Skeletal muscle tissue (tissue), 4 donors: Measurements from ENCODE around the gene GPR35. TPM values are rescaled to one million over a fixed set of nuclear protein-coding genes. Genes with fewer than 3 reads are reported as not detected.

Source experiments
- H3K27ac ChIP-seq: one replicate; pipeline ENCODE4 v1.7.0; 2013; ENCODE audit warnings: mild to moderate bottlenecking, low read depth, low read length, inconsistent platforms
- H3K27me3 ChIP-seq, 3 donors: one replicate each; pipeline ENCODE4 v1.7.0; 2013; ENCODE audit warnings: low read length in 3 of 3; ENCODE audit not compliant: control insufficient read depth in 3 of 3, insufficient read depth in 3 of 3
- H3K36me3 ChIP-seq, 3 donors: one replicate each; pipeline ENCODE4 v1.7.0; 2013; ENCODE audit warnings: low read length in 3 of 3; ENCODE audit not compliant: control insufficient read depth in 3 of 3, insufficient read depth in 3 of 3
- H3K4me1 ChIP-seq, 3 donors: one replicate each; pipeline ENCODE4 v1.7.0; 2013; ENCODE audit warnings: low read length in 3 of 3, mild to moderate bottlenecking in 3 of 3; ENCODE audit not compliant: control insufficient read depth in 3 of 3, insufficient read depth in 3 of 3
- H3K4me3 ChIP-seq, 3 donors: one replicate each; pipeline ENCODE4 v1.7.0; 2013; ENCODE audit warnings: low read length in 3 of 3
- H3K9ac ChIP-seq, 3 donors: one replicate each; pipeline ENCODE4 v1.7.0; 2013; ENCODE audit warnings: low read length in 3 of 3, mild to moderate bottlenecking in 3 of 3, moderate library complexity in 2 of 3, low read depth in 1 of 3
- H3K9me3 ChIP-seq, 3 donors: one replicate each; pipeline ENCODE4 v1.7.0; 2013; ENCODE audit warnings: low read length in 3 of 3; ENCODE audit not compliant: control insufficient read depth in 3 of 3
- total RNA-seq: library from RNA; depleted of rRNA; stranded (reverse); fragments of >200 nt; gene quantifications from one replicate; pipeline ENCODE4 v1.2.3, GENCODE V29; 2014
- donor health status: Osteomylitis.

GPR35 gene
- total RNA-seq, 1 donor from 2014 or later: 1.0 TPM

DNA sequence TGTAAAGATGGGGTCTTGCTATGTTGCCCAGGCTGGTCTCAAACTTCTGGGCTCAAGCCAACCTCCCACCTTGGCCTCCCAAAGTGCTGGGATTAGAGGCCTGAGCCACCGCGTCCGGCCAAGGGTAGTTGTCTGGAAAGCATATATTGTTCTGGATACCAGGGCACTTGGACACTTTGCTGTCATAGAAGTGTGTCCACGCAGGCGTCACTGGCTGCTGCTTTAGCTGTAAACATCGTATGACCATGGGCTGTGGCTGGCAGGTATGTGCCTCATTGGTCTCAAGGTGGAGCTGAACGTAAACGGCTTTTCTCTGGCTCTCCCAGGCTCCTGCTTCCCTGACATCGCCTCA, 3.2 kb upstream of the GPR35 start:
- Histone ChIP-seq H3K4me3 (no peak overlapping the region), H3K27ac (no peak overlapping the region), H3K4me1 (no peaks in the 10 kb centered on the region), H3K27me3 (peaks cover 0 to 3% (median 0%) of the 10 kb centered on the region in 3 donors), H3K9ac (no peak overlapping the region), H3K36me3 (peaks cover 0 to 5% (median 0%) of the 10 kb centered on the region in 3 donors), H3K9me3 (no peaks in the 10 kb centered on the region)

DNA sequence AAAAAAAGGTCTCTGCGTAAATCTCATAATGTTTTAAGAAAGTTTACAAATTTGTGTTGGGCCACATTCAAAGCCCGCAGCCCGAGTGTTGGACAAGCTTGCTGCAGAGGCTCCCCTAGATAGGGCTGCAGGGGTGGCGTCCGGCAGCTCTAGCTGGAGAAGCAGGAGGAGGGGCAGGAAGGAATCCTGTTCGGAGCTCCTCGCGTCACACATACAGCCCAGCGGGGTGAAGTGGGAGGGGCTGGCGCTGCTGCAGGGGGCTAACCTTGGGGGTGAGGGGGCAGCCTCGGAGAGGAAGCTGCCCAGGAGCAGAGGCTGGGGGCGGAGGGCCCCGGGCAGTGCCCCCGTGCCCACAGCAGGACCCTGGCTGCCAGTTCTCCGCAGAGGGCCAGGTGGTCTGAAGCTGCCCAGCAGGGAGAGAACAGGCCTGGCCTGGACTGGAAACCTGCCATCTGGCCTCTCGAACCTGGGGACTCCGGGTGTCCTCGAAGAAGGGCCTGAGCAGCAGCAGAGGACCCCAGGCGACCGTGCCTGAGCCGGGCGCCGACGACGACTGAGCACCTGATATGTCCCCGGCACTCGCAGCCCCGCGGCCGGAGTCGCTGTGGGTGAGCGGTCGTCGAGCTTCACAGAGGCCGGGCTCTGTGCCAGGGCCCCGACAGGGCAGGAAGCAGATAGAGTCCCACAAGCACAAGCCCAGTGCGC, 2.6 kb upstream of the GPR35 start:
- no peak overlapping the region for H3K9ac ChIP-seq
- no peaks in the 10 kb centered on the region for H3K9me3 ChIP-seq
- H3K4me3 ChIP-seq: no peak overlapping the region
- H3K4me1 ChIP-seq: no peaks in the 10 kb centered on the region
- peaks cover 0 to 3% (median 0%) of the 10 kb centered on the region in 3 donors for H3K27me3 ChIP-seq
- H3K27ac ChIP-seq: no peak overlapping the region
- peaks cover 0 to 5% (median 0%) of the 10 kb centered on the region in 3 donors for H3K36me3 ChIP-seq

DNA sequence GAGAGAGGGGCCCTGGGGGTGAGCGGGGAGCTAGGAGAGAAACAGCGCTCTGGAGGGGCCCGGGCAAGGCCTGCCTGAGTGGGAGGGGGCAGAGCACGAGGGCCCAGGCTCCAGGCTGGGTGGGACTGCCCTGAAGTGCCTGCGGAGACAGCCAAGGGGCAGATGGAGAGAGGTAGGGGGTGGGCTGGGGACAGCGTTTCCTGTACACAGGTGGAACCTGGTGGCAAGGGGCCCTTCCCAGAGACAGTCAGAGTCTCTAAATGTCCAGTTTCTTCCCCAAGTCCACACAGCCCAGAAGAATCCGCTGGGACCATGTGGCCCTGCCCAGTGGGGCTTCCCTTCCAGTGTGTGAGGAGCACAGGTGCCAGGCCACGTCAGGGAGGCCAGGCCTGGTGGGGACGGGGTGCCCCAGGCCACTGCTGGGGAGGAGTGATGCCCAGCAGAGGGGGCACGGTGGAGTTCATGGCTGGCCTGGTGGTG, 1.7 kb upstream of the GPR35 start:
- Histone ChIP-seq H3K27ac (no peak overlapping the region), H3K27me3 (peaks cover 0 to 8% (median 0%) of the 10 kb centered on the region in 3 donors), H3K36me3 (peaks cover 0 to 4% (median 0%) of the 10 kb centered on the region in 3 donors), H3K4me3 (no peak overlapping the region), H3K4me1 (no peaks in the 10 kb centered on the region), H3K9me3 (no peaks in the 10 kb centered on the region), H3K9ac (no peak overlapping the region)

DNA sequence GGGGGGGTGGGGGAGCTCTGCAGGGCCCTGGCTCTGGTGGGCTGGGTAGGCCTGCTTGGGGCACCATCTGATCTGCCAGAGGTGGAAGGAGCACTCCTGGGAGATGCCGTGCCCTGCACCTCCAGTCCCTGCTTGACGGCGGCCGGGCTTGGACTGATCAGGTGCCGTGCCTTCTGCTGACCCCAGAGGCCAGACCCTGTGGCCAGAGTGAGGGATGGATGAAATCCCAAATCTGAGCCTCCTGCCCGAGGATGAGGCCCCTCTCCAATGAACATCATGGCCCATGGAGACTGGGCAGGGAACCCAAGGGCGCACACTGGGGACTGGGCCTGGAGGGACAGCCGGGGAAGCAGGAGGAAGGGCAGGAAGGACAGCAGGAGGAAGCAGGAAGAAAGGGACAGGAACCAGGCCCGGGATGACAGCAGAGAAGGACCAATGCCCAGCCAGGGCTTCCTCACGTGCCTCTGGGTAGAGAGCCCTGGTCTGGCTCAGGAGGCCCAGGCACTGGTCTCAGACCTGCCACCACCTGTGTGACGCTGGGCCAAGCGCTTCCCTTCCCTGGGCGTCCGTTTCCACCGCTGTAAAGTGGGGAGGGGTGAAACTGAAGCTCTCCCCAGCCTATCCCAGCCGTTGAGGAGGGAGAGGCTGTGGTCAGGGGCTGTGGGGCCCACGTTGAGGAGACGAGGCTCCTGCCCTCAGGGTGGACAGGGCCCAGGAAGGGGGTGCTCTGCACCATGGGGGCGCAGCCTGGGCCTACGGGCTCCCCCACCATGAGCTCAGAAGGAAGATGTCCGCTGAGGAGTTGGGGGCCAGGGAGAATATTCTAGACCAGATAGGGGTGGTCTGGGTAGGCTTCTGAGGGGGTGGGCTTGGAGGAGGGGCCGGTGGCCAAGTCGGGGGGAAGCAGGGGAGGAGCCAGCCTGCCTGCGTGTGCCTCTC, 1.0 kb upstream of the GPR35 start:
- Histone ChIP-seq H3K27ac (no peak overlapping the region), H3K4me1 (no peaks in the 10 kb centered on the region), H3K4me3 (no peak overlapping the region), H3K36me3 (no peaks in the 10 kb centered on the region), H3K27me3 (peaks cover 0 to 8% (median 0%) of the 10 kb centered on the region in 3 donors), H3K9me3 (no peaks in the 10 kb centered on the region), H3K9ac (no peak overlapping the region)

DNA sequence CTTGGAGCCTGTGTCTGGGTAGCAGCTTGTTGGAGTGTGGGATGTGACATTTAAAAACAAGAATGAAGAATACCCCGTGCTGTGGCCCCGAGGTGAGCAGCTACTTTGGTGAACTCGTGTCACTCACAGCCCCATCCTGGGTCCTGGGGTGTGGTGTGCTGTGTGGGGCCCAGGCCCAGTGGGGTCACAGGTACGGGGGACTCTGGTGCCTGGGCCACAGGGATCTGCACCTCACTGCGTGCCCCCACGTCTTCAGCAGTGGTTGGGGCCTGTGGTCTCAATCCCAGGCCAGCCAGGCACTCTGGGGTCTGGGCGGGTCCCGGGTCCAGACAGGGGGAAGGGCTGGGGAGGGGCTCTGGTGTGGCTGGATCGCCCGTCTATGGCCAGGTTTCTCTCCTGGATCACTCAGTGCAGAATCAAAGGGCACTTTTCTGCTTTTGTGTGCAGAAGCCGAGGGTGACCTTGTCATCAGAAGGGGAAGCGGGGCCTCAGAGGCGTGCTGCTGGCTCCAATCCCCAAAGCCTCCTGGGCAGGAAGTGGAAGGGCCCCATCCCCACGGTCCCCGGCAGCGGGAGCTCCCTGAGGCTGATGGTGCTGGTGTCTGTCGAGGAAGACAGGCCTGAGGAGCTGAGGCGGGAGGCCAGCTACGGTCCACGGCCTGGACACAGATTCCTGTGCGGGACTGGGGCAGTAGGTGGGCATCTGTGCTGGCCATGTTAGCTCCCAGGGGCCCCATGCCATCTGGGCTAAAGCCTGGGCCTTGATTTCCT, 1.4 kb downstream of the GPR35 start:
- no peak overlapping the region for H3K9ac ChIP-seq
- H3K4me3 ChIP-seq: no peak overlapping the region
- H3K27me3 ChIP-seq: peaks cover 0 to 8% (median 0%) of the 10 kb centered on the region in 3 donors
- H3K9me3 ChIP-seq: no peaks in the 10 kb centered on the region
- no peak overlapping the region for H3K27ac ChIP-seq
- H3K4me1 ChIP-seq: no peaks in the 10 kb centered on the region
- H3K36me3 ChIP-seq: peaks cover 0 to 2% (median 0%) of the 10 kb centered on the region in 3 donors

DNA sequence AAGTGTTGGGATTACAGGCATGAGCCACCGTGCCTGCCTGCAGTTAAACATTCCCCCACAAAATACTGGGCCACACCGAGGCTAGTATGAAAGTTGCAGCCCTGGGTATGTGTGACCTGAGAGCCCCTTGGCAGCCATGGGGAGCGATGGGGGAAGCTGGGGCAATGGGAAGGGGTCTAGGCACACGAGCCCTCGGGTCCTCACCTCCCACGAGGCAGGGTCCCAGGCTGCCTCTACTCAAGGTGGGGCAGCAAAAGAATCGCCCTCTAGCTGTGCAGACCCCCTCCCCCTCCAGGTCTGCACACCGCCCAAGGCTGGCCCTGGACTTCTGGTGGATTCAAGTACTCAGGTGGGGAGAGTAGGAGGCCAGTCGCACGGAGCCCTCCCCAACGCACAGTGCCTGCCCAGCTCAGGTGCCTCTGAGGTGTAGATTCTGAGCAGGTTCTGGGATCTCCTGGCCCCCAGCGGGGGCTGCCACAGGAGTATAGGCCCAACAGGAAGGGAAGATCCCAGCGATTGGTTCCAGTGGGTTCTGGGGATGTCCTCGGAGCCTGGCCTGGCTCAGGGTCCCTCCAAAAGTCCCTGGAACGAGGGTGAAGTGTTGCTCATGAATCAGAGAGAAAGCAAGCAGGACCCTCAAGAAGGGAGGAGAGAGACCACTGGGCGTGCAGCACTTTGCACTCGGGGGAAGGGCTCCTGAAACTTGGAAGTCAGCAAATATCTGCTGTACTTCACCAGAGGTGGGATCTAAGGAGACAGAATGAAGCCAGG, 2.6 kb downstream of the GPR35 start:
- H3K4me1 ChIP-seq: no peaks in the 10 kb centered on the region
- H3K9ac ChIP-seq: no peak overlapping the region
- no peak overlapping the region for H3K4me3 ChIP-seq
- peaks cover 0 to 8% (median 0%) of the 10 kb centered on the region in 3 donors for H3K27me3 ChIP-seq
- peaks cover 0 to 2% (median 0%) of the 10 kb centered on the region in 3 donors for H3K36me3 ChIP-seq
- no peaks in the 10 kb centered on the region for H3K9me3 ChIP-seq
- H3K27ac ChIP-seq: no peak overlapping the region

DNA sequence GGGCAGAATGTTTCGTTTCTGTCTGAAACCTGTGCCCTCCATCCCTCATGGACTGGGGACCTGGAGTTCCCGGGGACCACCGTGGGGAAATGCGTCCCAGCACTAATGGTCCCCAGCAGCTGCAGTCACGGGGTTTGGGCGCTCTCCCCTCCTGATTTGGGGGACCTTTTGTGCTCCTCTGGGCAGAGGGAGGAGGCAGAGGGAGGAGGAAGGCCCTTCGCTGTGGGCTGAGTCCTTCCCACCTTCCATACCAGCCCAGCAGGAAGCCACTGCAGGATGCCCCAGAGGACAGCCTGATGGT, 3.2 kb downstream of the GPR35 start:
- H3K27me3 ChIP-seq: peaks cover 0 to 8% (median 0%) of the 10 kb centered on the region in 3 donors
- no peak overlapping the region for H3K9ac ChIP-seq
- no peak overlapping the region for H3K4me3 ChIP-seq
- H3K4me1 ChIP-seq: no peaks in the 10 kb centered on the region
- H3K27ac ChIP-seq: no peak overlapping the region
- peaks cover 0 to 2% (median 0%) of the 10 kb centered on the region in 3 donors for H3K36me3 ChIP-seq
- no peaks in the 10 kb centered on the region for H3K9me3 ChIP-seq

DNA sequence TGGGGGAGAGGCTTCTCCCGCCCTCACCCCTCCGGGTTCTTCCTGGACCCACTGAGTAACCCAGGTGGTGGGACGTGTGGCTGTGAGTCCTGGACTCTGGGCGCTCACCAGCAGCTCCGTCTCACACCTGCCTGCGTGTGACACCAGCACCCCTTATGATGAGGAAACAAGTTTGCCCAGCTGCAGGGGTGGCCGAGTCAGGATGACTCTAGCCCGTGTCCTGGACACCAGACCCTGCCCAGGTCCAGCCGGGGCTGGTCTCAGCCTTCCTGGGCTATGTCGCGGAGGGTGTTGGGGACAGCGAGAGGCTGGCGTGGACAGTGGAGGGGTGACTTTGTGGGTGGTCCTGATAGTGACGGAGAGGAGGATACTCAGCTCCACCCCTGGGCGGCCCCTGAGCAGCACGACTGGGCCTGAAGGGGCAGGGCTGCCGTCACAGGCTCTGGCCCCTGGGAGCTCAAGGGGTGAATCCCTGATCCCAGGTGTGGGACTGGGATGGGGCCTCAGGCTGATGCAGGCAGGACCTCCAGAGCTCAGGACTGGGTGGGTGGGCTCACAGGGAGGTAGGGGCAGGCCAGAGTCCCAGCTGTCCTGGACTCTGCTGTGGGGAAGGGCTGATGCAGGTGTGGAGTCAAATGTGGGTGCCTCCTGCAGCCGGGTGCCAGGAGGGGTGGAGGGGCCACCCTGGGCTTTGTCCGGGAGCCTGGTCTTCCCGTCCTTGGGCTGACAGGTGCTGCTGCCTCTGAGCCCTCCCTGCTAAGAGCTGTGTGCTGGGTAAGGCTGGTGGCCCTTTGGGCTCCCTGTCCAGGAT, 3.7 kb downstream of the GPR35 start:
- no peak overlapping the region for H3K27ac ChIP-seq
- H3K9ac ChIP-seq: no peak overlapping the region
- peaks cover 0 to 8% (median 0%) of the 10 kb centered on the region in 3 donors for H3K27me3 ChIP-seq
- H3K4me1 ChIP-seq: no peaks in the 10 kb centered on the region
- no peak overlapping the region for H3K4me3 ChIP-seq
- H3K36me3 ChIP-seq: peaks cover 0 to 2% (median 0%) of the 10 kb centered on the region in 3 donors
- H3K9me3 ChIP-seq: no peaks in the 10 kb centered on the region

DNA sequence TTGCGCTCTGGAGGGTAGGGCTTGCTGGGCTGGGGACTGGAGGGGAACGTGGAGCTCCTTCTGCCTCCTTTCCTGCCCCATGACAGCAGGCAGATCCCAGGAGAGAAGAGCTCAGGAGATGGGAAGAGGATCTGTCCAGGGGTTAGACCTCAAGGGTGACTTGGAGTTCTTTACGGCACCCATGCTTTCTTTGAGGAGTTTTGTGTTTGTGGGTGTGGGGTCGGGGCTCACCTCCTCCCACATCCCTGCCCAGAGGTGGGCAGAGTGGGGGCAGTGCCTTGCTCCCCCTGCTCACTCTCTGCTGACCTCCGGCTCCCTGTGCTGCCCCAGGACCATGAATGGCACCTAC, 4.3 kb downstream of the GPR35 start:
- Histone ChIP-seq H3K9ac (no peak overlapping the region), H3K27ac (no peak overlapping the region), H3K9me3 (no peaks in the 10 kb centered on the region), H3K4me1 (no peaks in the 10 kb centered on the region), H3K27me3 (peaks cover 0 to 8% (median 0%) of the 10 kb centered on the region in 3 donors), H3K36me3 (peaks cover 0 to 2% (median 0%) of the 10 kb centered on the region in 3 donors), H3K4me3 (no peak overlapping the region)
